ENCODE results near the gene ZNF217.
"Not testable (repeated sequence)": the region's sequence is repeated elsewhere in the genome, so short reads cannot be mapped to it uniquely, and the experiment has no call there.

ZNF217 gene

DNA sequence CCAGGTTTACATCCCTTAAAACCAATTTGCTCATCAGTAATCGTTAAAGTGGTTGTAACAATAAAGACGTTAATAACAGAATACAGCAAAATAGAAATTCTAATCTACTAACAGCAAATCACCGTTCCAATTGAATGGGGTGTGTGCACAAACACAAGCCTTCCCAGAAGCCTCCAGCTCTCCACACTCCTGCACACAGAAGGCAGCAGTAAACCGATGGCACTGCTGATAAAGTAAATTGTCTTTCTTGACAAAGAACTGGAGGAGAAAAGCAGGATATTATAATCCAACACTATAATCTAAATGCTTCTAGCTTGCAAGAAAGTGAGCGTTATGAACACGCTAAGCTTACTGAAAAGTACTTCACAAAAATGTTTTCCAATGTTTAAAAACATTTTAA, 7.0 kb downstream of the ZNF217 start:
- TF ChIP-seq, protein P1, sequence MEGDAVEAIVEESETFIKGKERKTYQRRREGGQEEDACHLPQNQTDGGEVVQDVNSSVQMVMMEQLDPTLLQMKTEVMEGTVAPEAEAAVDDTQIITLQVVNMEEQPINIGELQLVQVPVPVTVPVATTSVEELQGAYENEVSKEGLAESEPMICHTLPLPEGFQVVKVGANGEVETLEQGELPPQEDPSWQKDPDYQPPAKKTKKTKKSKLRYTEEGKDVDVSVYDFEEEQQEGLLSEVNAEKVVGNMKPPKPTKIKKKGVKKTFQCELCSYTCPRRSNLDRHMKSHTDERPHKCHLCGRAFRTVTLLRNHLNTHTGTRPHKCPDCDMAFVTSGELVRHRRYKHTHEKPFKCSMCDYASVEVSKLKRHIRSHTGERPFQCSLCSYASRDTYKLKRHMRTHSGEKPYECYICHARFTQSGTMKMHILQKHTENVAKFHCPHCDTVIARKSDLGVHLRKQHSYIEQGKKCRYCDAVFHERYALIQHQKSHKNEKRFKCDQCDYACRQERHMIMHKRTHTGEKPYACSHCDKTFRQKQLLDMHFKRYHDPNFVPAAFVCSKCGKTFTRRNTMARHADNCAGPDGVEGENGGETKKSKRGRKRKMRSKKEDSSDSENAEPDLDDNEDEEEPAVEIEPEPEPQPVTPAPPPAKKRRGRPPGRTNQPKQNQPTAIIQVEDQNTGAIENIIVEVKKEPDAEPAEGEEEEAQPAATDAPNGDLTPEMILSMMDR (IDR thresholded peaks at IDR 0.05; ENCODE audit: borderline replicate concordance, insufficient read depth, low read depth, low read length), result no peak
- H3K4me3 ChIP-seq (ENCODE audit: low read depth, low read length), result no peak overlapping the region

DNA sequence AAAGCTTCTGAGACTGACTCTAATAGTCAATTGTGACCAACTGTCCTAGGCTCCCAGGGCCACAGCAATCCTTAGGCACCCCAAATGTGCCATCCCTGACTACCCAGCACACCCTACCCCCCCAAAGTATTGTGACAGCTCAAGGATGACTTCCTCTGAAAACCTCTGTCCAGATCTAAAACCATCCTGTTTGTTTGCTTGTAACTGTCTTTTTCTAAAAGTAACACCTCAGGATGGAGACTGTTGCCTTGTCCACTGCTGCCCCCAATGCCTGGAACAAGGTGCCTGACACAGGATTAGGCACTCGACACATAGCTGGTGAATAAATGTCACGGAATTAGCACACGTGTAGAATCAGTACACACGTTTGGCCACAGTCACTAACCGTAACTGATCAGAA, 7.7 kb downstream of the ZNF217 start:
- H3K4me3 ChIP-seq (ENCODE audit: low read depth, low read length), result not testable (repeated sequence)

DNA sequence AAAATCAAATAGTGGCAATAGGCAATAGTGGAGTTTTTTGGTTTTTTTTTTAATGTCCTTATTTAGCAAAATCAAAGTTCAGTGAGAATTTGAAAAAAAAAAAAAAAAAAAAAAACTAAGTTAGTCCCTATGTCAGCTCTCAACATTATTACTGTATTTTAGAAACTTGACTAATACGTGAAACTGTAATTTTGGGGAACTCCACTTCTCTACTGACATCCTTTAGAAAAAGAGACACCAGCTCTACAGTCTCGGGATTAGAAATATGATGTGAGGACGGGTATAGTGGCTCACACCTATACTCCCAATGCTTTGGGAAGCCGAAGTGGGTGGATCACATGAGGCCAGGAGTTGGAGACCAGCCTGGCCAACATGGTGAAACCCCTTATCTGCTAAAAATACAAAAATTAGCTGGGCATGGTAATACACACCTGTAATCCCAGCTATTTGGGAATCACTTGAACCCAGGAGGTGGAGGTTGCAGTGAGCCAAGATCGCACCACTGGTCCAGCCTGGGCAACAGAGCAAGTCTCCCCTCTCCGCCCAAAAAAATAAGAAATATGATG, 8.6 kb downstream of the ZNF217 start:
- H3K4me3 ChIP-seq (ENCODE audit: low read depth, low read length), result not testable (repeated sequence)

DNA sequence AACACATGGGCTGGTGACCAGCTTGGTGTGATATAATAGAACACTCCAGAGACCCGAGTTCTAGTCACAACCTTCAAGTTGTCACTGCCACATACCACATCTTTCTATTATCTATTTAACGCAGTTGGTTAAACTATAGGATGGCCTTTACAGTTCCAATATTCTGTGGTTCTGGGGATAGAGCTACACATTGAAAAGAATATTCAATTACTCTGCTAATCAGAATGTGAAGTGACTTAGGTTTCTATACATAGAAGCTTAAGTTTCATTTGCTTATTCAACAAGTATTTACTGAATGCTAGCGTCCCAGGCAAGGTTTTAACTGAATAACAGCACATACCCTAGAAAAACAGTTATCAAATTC, 9.1 kb downstream of the ZNF217 start:
- not testable (repeated sequence) for H3K4me3 ChIP-seq (ENCODE audit: low read depth, low read length)

DNA sequence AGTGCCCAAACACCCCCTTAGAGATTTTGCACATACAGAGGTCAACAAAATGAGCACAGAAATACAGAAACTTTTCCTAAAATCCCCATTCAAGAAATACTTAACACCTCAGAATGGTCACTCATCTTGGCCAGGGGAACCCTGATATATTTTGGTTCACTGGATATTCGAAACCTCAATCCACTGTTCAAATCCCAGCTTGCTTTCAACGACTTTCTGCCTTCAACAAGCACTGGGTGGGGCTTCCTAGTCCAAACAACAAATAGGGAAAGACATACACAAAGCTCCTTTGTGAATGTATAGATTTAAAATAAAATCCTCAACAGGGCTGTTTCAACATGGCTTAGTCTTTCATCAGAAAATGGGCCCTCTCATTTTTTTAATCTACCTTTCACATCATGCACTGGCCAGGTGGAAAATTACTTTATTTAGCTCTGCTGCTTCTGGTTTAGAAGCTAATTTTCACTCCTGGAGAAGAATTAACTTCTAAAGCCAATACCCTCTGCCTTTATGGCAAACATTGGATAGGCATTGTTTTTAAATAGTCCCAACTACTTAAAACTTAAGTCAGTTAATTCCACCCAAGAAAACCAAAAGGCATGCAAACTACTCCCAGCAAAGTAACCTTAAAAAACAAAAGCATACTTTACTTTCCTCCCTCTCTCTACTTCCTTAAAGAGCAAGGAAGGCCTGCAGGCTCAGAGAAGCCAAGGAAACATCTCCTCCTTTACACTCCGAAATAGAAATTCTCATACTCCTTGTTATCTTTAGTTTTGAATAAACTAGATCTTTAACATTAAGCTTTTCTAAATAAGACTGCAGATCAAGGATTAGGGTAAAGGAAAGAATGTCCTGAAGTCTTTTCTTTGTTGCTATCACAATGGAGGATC, 9.7 kb downstream of the ZNF217 start:
- not testable (repeated sequence) for H3K4me3 ChIP-seq (ENCODE audit: low read depth, low read length)

DNA sequence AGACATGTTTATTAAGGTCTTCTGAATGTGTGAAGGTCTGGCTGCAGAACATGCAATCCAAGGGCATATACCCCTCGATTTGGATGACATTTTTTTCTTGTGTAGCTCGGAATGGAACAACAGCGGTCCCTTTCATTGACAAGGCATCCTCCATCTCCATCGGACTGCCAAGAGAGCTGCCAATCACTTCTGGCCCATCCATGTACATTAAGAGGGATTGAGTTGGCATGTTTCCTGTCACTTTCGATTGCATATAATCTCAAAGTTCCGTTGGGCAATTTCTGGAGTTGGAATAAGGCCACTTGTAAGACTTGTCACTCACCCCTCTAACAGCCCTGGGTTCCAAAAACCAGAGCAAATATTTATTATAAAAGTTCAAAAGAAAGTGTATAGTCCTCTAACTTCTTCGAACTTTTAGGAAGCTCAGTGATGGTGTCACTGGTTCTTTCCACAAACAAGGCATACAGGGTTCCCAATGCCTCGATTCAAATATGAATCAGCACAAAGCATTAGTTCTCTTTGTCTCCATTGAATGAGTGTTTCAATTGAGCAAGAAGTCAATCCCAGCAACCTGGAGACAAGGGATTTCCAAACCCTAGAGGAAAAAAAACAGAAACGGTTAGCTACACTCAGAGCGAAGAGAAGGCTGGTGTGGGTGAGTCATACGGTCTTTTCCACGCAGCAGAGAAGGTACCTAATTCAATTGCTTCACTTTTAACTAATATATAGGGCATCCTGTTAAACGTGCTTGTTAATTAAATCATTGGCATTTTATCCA, 10.9 kb downstream of the ZNF217 start:
- H3K4me3 ChIP-seq (ENCODE audit: low read depth, low read length), result peak overlapping the region; percentile 33
- TF ChIP-seq, protein P1 (IDR thresholded peaks at IDR 0.05; ENCODE audit: borderline replicate concordance, insufficient read depth, low read depth, low read length), result no peak

DNA sequence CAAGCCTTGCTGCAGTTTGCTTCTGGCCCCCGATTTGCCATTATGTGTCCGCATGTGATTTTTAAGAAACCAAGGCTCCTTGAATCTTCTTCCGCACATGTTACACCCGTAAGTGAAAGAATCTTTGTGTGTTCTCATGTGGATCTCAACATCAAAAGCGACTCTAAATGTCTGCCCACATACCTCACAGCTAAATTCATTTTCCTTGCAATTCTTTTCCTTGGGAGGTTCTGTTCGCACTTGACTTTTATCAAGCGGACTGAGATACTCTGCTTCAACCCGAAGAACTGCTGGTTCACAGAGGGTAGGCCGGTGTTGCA, 11.4 kb downstream of the ZNF217 start:
- TF ChIP-seq, protein P1 (IDR thresholded peaks at IDR 0.05; ENCODE audit: borderline replicate concordance, insufficient read depth, low read depth, low read length), result no peak
- peak overlapping the region; percentile 33 for H3K4me3 ChIP-seq (ENCODE audit: low read depth, low read length)

DNA sequence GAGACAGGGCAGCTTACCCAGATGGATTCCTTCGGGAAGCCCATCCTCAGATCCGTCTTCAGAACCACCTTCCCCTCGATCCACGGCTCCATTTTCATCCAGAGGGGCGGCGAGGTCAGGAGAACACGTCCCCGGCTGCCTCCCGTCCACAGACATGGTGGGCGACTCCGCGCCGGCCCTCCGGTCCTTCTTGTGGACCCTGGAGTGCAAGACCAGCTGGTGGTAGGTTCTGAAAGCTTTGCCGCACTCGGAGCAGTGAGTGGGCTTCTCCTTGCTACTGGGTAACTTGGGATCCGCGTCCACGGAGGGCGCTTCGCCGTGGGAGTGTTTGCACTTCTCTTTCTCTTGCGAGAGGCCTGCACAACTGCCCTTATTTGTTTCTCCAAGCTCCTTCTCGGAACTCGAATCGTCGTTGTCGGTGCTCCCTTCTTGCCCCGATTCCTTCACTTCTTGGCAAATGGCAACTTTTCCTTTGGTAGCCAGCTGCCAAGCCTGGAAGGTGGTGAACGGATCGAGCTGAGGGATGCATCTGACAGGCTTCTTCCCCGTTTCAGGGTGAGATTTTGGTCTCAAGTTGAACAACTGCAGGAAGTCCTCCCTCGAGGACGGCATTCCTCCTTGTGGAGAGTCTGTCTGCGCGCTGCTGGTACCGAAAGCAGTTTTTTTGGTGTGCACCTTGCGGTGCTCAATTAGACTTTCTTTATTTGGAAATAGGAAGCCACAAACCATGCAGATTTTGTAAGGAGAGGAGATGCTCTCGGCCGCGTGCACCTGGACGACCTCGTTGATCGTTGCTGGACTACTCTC, 12.0 kb downstream of the ZNF217 start:
- H3K4me3 ChIP-seq (ENCODE audit: low read depth, low read length), result peak overlapping the region; percentile 33

More for the DNA sequence above, 12.0 kb downstream of the ZNF217 start:
- TF ChIP-seq, protein P1 (IDR thresholded peaks at IDR 0.05; ENCODE audit: borderline replicate concordance, insufficient read depth, low read depth, low read length), result no peak
